Nephron (organoid): ENCODE measurements around the gene RHOD.

ENCODE experiments used
- H3K27ac Mint-ChIP-seq, 3 experiments: 2 replicates each; pipeline ENCODE4 v1.8.0; 2020; ENCODE audit warnings: mixed read lengths in 3 of 3, mild to moderate bottlenecking in 2 of 3, moderate library complexity in 1 of 3
- H3K27me3 Mint-ChIP-seq: 2 replicates; pipeline ENCODE4 v1.8.0; 2021; ENCODE audit warnings: low read depth, mild to moderate bottlenecking, moderate library complexity, mixed read lengths
- H3K36me3 Mint-ChIP-seq: 2 replicates; pipeline ENCODE4 v1.8.0; 2020; ENCODE audit warnings: low read depth, mixed read lengths
- H3K4me1 Mint-ChIP-seq: 2 replicates; pipeline ENCODE4 v1.8.0; 2020; ENCODE audit warnings: mixed read lengths
- H3K4me3 Mint-ChIP-seq, 3 experiments: 2 replicates each; pipeline ENCODE4 v1.8.0; 2020; ENCODE audit warnings: mild to moderate bottlenecking in 3 of 3, mixed read lengths in 3 of 3, moderate library complexity in 2 of 3
- H3K9me3 Mint-ChIP-seq: 2 replicates; pipeline ENCODE4 v1.8.0; 2020; ENCODE audit warnings: mixed read lengths
- TF ChIP-seq, protein P1 (sequence below), 3 experiments: fragments of 200-600 bp; sonication (generic); IDR thresholded peaks; one replicate each; pipeline ENCODE4 v1.5.0; 2021; ENCODE audit warnings: antibody characterized with exemption in 3 of 3; ENCODE audit not compliant: unreplicated experiment in 3 of 3

The RHOD gene

DNA sequence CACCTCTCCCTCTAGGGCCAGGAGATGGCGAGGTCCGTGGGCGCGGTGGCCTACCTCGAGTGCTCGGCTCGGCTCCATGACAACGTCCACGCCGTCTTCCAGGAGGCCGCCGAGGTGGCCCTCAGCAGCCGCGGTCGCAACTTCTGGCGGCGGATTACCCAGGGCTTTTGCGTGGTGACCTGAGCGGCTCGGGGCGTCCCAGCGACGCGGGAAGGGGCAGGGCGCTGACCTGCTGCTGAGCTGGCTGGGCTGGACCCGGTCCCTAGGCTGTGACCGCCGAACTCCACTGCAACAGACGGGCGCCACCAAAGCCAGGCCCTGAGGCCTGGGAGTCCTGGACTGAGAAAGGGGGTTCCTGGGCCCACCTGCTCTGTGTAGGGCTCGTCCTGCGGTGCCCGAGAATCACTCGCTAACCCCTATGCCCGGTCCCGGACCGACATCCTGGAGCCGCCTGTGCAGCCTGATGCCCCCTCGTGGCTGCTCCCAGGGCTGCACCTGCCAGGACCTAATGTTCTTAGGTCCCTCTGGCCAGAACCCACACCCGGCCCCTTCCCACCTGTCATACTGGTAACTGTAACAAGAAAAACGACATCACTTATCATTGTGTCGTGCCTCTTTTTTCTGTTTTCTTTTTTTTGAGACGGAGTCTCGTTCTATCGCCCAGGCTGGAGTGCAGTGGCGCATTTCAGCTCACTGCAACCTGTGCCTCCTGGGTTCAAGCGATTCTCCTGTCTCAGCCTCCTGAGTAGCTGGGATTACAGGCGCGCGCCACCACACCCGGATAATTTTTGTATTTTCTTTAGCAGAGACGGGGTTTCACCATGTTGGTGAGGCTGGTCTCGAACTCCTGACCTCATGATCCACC is 15.0 kb downstream of the RHOD start:
- Mint-ChIP-seq H3K9me3 (no peaks in the 10 kb centered on the region), H3K4me1 (no peaks in the 10 kb centered on the region), H3K36me3 (no peaks in the 10 kb centered on the region), H3K27ac (no peak overlapping the region), H3K27me3 (peaks cover 15% of the 10 kb centered on the region), H3K4me3 (no peak overlapping the region)
- TF ChIP-seq, protein P1, sequence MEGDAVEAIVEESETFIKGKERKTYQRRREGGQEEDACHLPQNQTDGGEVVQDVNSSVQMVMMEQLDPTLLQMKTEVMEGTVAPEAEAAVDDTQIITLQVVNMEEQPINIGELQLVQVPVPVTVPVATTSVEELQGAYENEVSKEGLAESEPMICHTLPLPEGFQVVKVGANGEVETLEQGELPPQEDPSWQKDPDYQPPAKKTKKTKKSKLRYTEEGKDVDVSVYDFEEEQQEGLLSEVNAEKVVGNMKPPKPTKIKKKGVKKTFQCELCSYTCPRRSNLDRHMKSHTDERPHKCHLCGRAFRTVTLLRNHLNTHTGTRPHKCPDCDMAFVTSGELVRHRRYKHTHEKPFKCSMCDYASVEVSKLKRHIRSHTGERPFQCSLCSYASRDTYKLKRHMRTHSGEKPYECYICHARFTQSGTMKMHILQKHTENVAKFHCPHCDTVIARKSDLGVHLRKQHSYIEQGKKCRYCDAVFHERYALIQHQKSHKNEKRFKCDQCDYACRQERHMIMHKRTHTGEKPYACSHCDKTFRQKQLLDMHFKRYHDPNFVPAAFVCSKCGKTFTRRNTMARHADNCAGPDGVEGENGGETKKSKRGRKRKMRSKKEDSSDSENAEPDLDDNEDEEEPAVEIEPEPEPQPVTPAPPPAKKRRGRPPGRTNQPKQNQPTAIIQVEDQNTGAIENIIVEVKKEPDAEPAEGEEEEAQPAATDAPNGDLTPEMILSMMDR (IDR thresholded peaks at IDR 0.05; ENCODE audit: unreplicated experiment in 3 of 3): peak; percentile 65 to 76 (median 69)

DNA sequence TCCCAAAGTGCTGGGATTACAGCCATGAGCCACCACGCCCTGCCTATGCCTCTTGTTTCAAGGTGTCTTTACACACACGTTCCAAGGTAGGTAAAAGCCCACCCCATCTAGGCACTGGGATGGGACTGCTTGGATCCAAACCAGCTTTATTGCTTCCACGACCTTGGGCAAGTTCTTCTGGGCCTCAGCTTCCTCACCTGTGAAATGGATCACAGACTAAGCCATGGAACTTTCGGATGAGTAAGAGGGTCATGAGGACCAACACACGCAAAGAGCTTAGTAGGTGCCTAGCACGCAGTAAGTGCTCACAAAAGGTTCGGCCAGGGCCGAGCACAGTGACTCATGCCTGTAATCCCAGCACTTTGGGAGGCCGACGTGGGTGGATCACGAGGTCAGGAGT is 15.6 kb downstream of the RHOD start:
- Mint-ChIP-seq H3K4me3 (no peak overlapping the region), H3K9me3 (no peaks in the 10 kb centered on the region), H3K27ac (no peak overlapping the region), H3K36me3 (no peaks in the 10 kb centered on the region), H3K27me3 (peaks cover 15% of the 10 kb centered on the region), H3K4me1 (no peaks in the 10 kb centered on the region)
- TF ChIP-seq, protein P1 (IDR thresholded peaks at IDR 0.05; ENCODE audit: unreplicated experiment in 3 of 3): no peak

DNA sequence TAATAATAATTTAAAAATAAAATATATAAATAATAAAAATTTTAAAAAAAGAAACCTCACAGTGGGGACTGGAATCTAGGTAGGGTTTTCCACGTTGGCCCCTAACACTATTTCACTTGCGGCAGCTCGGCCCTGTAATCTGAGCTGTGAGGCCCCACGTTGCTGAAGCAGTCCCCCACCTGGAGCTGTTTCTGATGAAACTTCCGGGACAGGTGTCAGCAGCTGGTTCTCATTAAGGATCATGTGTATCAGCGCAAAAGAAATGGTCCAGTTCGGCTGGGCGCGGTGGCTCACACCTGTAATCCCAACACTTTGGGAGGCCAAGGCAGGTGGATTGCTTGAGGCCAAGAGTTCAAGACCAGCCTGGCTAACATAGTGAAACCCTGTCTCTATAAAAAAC is 17.3 kb downstream of the RHOD start:
- TF ChIP-seq, protein P1 (IDR thresholded peaks at IDR 0.05; ENCODE audit: unreplicated experiment in 3 of 3): no peak
- Mint-ChIP-seq H3K27ac (no peak overlapping the region), H3K27me3 (peaks cover 12% of the 10 kb centered on the region), H3K9me3 (no peaks in the 10 kb centered on the region), H3K4me3 (no peak overlapping the region), H3K36me3 (no peaks in the 10 kb centered on the region), H3K4me1 (peaks cover under 1% of the 10 kb centered on the region)

DNA sequence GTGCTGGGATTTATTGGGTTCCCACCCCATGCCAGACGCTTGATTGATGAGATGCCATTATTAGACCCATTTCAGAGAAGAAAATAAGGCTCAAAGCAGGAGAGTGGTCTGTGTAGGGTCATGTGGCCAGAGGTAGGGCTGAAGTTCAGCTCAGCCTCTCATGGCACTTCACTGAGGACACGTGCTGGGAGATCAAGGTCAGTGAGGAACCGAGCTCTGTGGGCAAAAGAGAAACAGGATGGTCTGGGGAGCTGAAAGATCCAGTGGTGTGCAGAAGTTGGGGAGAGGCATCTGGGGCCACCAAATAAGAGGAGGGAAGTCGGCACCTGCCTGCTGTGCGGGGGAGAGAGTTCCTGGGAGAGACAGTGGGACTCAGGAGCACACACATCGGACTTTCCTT is 19.6 kb downstream of the RHOD start:
- TF ChIP-seq, protein P1 (IDR thresholded peaks at IDR 0.05; ENCODE audit: unreplicated experiment in 3 of 3): no peak
- Mint-ChIP-seq H3K4me3 (no peak overlapping the region), H3K4me1 (peaks cover 5% of the 10 kb centered on the region)

DNA sequence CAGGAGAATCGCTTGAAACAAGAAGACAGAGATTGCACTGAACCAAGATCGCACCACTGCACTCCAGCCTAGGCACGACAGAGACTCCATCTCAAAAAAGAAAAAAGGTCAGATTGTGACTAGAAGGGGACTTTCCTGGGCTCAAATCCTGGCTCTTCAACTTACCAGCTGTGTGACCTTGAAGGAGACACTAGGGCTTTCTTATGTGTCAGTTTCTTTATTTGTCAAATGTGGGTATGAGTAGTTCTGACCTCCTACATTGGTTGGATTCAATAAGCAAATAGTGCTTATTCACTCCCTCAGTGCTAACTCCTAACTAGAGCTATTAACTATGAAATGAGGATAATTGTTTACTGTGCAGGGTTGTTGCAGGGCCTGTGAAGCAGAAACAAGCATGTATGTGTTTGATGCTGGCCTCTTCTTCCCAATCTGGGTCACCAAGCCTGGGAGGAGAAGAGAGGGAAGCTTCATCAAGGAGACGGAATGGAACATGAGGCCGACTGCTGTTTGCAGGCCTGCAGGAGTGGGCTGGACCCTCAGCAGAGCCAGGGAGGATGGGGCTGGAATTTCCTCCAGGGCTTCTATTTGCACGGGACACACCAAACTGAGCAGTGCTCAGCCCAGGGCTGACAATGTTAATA is 22.5 kb downstream of the RHOD start:
- TF ChIP-seq, protein P1 (IDR thresholded peaks at IDR 0.05; ENCODE audit: unreplicated experiment in 3 of 3): no peak
- Mint-ChIP-seq H3K4me3 (no peak overlapping the region), H3K27ac (no peak overlapping the region), H3K27me3 (peaks cover 7% of the 10 kb centered on the region), H3K36me3 (no peaks in the 10 kb centered on the region), H3K9me3 (no peaks in the 10 kb centered on the region), H3K4me1 (peaks cover 10% of the 10 kb centered on the region)

More for the DNA sequence above, 19.6 kb downstream of the RHOD start:
- Mint-ChIP-seq H3K27me3 (peaks cover 4% of the 10 kb centered on the region), H3K9me3 (no peaks in the 10 kb centered on the region), H3K36me3 (no peaks in the 10 kb centered on the region), H3K27ac (no peak overlapping the region)
